Stimulated activated CD4-positive, alpha-beta T cell treated with anti-CD3 and anti-CD28 coated beads, Interleukin-12 subunit alpha, Interleukin-12 subunit beta, amount 100 ng/mL, for 48 hours (primary cell): ENCODE results near the gene RAVER1.
"Not testable (repeated sequence)": the region's sequence is repeated elsewhere in the genome, so short reads cannot be mapped to it uniquely, and the experiment has no call there.

ENCODE experiments used
- DNase-seq, 3 donors: peaks; one replicate each; pipeline ENCODE4 v3.0.0-alpha.2; 2020; ENCODE audit warnings: low read depth in 2 of 3, low spot score in 1 of 3

RAVER1 gene

GRCh38 chr19:10332965-10333757 lies at the start of gene RAVER1:
RAVER1 (minus strand) TSS chr19:10333529; CDS start chr19:10333507, 22 bp downstream.
- peak; percentile 94 to 99 (median 97) for DNase-seq

GRCh38 chr19:10383223-10383499 lies 49.8 kb upstream of the RAVER1 start:
- not testable (repeated sequence) for DNase-seq

GRCh38 chr19:10380313-10381102 lies 47.2 kb upstream of the RAVER1 start, which contains the start of gene TYK2:
TYK2 (minus strand) TSS chr19:10380572; CDS start chr19:10378406, 2,166 bp downstream.
- DNase-seq: peak; percentile 94 to 99 (median 94)

- DNase-seq: no peak
These were observed 46.6 kb upstream of the RAVER1 start for GRCh38 chr19:10379880-10380312.

GRCh38 chr19:10378124-10378523 lies 44.8 kb upstream of the RAVER1 start:
- DNase-seq: no peak

- not testable (repeated sequence) for DNase-seq
These were observed 43.9 kb upstream of the RAVER1 start for GRCh38 chr19:10377140-10377640.

GRCh38 chr19:10374931-10375330 lies 41.6 kb upstream of the RAVER1 start:
- DNase-seq: no peak

- DNase-seq: no peak
These were observed 39.4 kb upstream of the RAVER1 start for GRCh38 chr19:10372690-10373089.

GRCh38 chr19:10368101-10368803 lies 34.9 kb upstream of the RAVER1 start:
- no peak for DNase-seq

GRCh38 chr19:10366950-10367512 lies 33.7 kb upstream of the RAVER1 start:
- DNase-seq: not testable (repeated sequence)

- no peak for DNase-seq
These were observed 32.2 kb upstream of the RAVER1 start for GRCh38 chr19:10365518-10365917.

GRCh38 chr19:10364644-10365043 lies 31.3 kb upstream of the RAVER1 start:
- no peak for DNase-seq

GRCh38 chr19:10363789-10364281 lies 30.5 kb upstream of the RAVER1 start:
- DNase-seq: no peak

GRCh38 chr19:10362259-10362658 lies 28.9 kb upstream of the RAVER1 start:
- no peak for DNase-seq

- no peak for DNase-seq
These were observed 28.3 kb upstream of the RAVER1 start for GRCh38 chr19:10361569-10362011.

GRCh38 chr19:10356431-10356830 lies 23.1 kb upstream of the RAVER1 start:
- DNase-seq: no peak

GRCh38 chr19:10353793-10354391 lies 20.6 kb upstream of the RAVER1 start:
- peak; percentile 44 to 49 (median 46) for DNase-seq

GRCh38 chr19:10352764-10353671 lies 19.7 kb upstream of the RAVER1 start:
- no peak for DNase-seq

GRCh38 chr19:10346509-10346908 lies 13.2 kb upstream of the RAVER1 start:
- no peak for DNase-seq
